ENCODE results near the gene CAPN1. TPM values are rescaled to one million over a fixed set of nuclear protein-coding genes. Genes with fewer than 3 reads are reported as not detected.

The CAPN1 gene
- 100 to 1,000 TPM; 137 to 174 TPM for total RNA-seq

GRCh38 chr11:65181569-65182257, at the start of gene CAPN1:
Gene CAPN1, plus strand, starts transcription at chr11:65181928. Its CDS starts 774 bp downstream, at chr11:65182702.
- peak within 1 kb of the TSS; percentile 83 for H3K4me3 Mint-ChIP-seq
- peak within 1 kb of the TSS; percentile 82 for H3K27ac Mint-ChIP-seq
- no peaks in the 10 kb centered on the region for H3K27me3 Mint-ChIP-seq
- DNase-seq (peak; percentile 85), ATAC-seq (peak; percentile 80)
- peaks cover 19% of the 10 kb centered on the region for H3K4me1 Mint-ChIP-seq
- no peaks in the 10 kb centered on the region for H3K9me3 Mint-ChIP-seq (ENCODE audit: low read depth)
- CTCF ChIA-PET: interaction anchor here (0.6 to 5.6 kb wide), 25 partner anchors 10 to 645 kb away, joined by 3 to 36 read pairs (median 4); partner anchors contain the start of genes ARL2, CDC42EP2, FAU and MRPL49
- H3K36me3 Mint-ChIP-seq: peaks cover 5% of the 10 kb centered on the region

GRCh38 chr11:65132238-65132987, 49.3 kb upstream of the CAPN1 start:
- ATAC-seq (no peak), DNase-seq (no peak)
- peaks cover 5% of the 10 kb centered on the region for H3K36me3 Mint-ChIP-seq
- H3K4me3 Mint-ChIP-seq: peak overlapping the region; percentile 96
- CTCF ChIA-PET: interaction anchor here (1.0 to 4.3 kb wide), 4 partner anchors 15 to 21 kb away, joined by 6 to 31 read pairs (median 18); partner anchors contain the start of genes TM7SF2 and ZNHIT2
- H3K27me3 Mint-ChIP-seq: no peaks in the 10 kb centered on the region
- H3K27ac Mint-ChIP-seq: peak overlapping the region; percentile 100
- H3K9me3 Mint-ChIP-seq (ENCODE audit: low read depth): no peaks in the 10 kb centered on the region
- peaks cover 34% of the 10 kb centered on the region for H3K4me1 Mint-ChIP-seq

GRCh38 chr11:65132988-65133700, 48.6 kb upstream of the CAPN1 start:
- DNase-seq (peak; percentile 75), ATAC-seq (no peak)
- CTCF ChIA-PET: interaction anchor here (0.7 to 4.3 kb wide), 5 partner anchors 8 to 22 kb away, joined by 3 to 31 read pairs (median 4); partner anchors contain the start of genes FAU, MRPL49, TM7SF2 and ZNHIT2
- peak overlapping the region; percentile 100 for H3K27ac Mint-ChIP-seq
- peaks cover 34% of the 10 kb centered on the region for H3K4me1 Mint-ChIP-seq
- H3K36me3 Mint-ChIP-seq: peaks cover 5% of the 10 kb centered on the region
- no peaks in the 10 kb centered on the region for H3K27me3 Mint-ChIP-seq
- H3K9me3 Mint-ChIP-seq (ENCODE audit: low read depth): no peaks in the 10 kb centered on the region
- H3K4me3 Mint-ChIP-seq: peak overlapping the region; percentile 96

- no peaks in the 10 kb centered on the region for H3K9me3 Mint-ChIP-seq (ENCODE audit: low read depth)
- H3K27me3 Mint-ChIP-seq: no peaks in the 10 kb centered on the region
- CTCF ChIA-PET: interaction anchor here (0.7 to 4.3 kb wide), 5 partner anchors 9 to 22 kb away, joined by 3 to 31 read pairs (median 4); partner anchors contain the start of genes FAU, MRPL49, TM7SF2 and ZNHIT2
- peaks cover 34% of the 10 kb centered on the region for H3K4me1 Mint-ChIP-seq
- peak overlapping the region; percentile 96 for H3K4me3 Mint-ChIP-seq
- peak overlapping the region; percentile 100 for H3K27ac Mint-ChIP-seq
- ATAC-seq (no peak), DNase-seq (no peak)
- H3K36me3 Mint-ChIP-seq: peaks cover 5% of the 10 kb centered on the region
Measured at GRCh38 chr11:65133724-65134123, 48.0 kb upstream of the CAPN1 start.

GRCh38 chr11:65134240-65134951, 47.3 kb upstream of the CAPN1 start, which contains the start of gene SYVN1:
Gene SYVN1, minus strand, starts transcription at chr11:65134519. Its CDS starts 918 bp downstream, at chr11:65133601.
- H3K27ac Mint-ChIP-seq: peak within 1 kb of the TSS; percentile 100
- peak within 1 kb of the TSS; percentile 96 for H3K4me3 Mint-ChIP-seq
- H3K4me1 Mint-ChIP-seq: peaks cover 34% of the 10 kb centered on the region
- peaks cover 5% of the 10 kb centered on the region for H3K36me3 Mint-ChIP-seq
- DNase-seq: peak; percentile 93
- no peaks in the 10 kb centered on the region for H3K27me3 Mint-ChIP-seq
- no peaks in the 10 kb centered on the region for H3K9me3 Mint-ChIP-seq (ENCODE audit: low read depth)
- peak; percentile 82 for ATAC-seq
- CTCF ChIA-PET: interaction anchor here (0.6 to 4.3 kb wide), 20 partner anchors 9 to 390 kb away, joined by 3 to 31 read pairs (median 4); partner anchors contain the start of genes ARL2, CAPN1, CDC42EP2 and CDCA5

GRCh38 chr11:65134952-65135632, 46.6 kb upstream of the CAPN1 start:
- Mint-ChIP-seq H3K36me3 (peaks cover 5% of the 10 kb centered on the region), H3K9me3 (ENCODE audit: low read depth) (no peaks in the 10 kb centered on the region), H3K4me1 (peaks cover 34% of the 10 kb centered on the region), H3K27me3 (peaks cover 3% of the 10 kb centered on the region), H3K27ac (peak overlapping the region; percentile 100), H3K4me3 (peak overlapping the region; percentile 96)
- CTCF ChIA-PET: interaction anchor here (0.6 to 4.3 kb wide), 24 partner anchors 9 to 391 kb away, joined by 3 to 31 read pairs (median 4); partner anchors contain the start of genes ARL2, CAPN1, CDC42EP2 and CDCA5
- ATAC-seq (peak; percentile 91), DNase-seq (peak; percentile 93)

GRCh38 chr11:65135633-65136145, 46.0 kb upstream of the CAPN1 start:
- ATAC-seq (no peak), DNase-seq (no peak)
- CTCF ChIA-PET: interaction anchor here (0.6 to 4.3 kb wide), 22 partner anchors 12 to 391 kb away, joined by 3 to 31 read pairs (median 4); partner anchors contain the start of genes ARL2, CAPN1, CDC42EP2 and CDCA5
- H3K36me3 Mint-ChIP-seq: peaks cover 5% of the 10 kb centered on the region
- peak overlapping the region; percentile 100 for H3K27ac Mint-ChIP-seq
- H3K27me3 Mint-ChIP-seq: peaks cover 7% of the 10 kb centered on the region
- peaks cover 34% of the 10 kb centered on the region for H3K4me1 Mint-ChIP-seq
- no peaks in the 10 kb centered on the region for H3K9me3 Mint-ChIP-seq (ENCODE audit: low read depth)
- H3K4me3 Mint-ChIP-seq: peak overlapping the region; percentile 96

- no peaks in the 10 kb centered on the region for H3K9me3 Mint-ChIP-seq (ENCODE audit: low read depth)
- H3K36me3 Mint-ChIP-seq: no peaks in the 10 kb centered on the region
- H3K4me3 Mint-ChIP-seq: peak overlapping the region; percentile 59
- DNase-seq (no peak), ATAC-seq (no peak)
- peaks cover 10% of the 10 kb centered on the region for H3K27me3 Mint-ChIP-seq
- peaks cover 34% of the 10 kb centered on the region for H3K4me1 Mint-ChIP-seq
- CTCF ChIA-PET: interaction anchor here (0.6 to 4.3 kb wide), 7 partner anchors 11 to 125 kb away, joined by 3 to 31 read pairs (median 5); partner anchors contain the start of genes ARL2 and TM7SF2
- peak overlapping the region; percentile 66 for H3K27ac Mint-ChIP-seq
Measured at GRCh38 chr11:65136515-65137096, 45.1 kb upstream of the CAPN1 start.

- Mint-ChIP-seq H3K27me3 (peaks cover 25% of the 10 kb centered on the region), H3K4me3 (no peak overlapping the region), H3K27ac (no peak overlapping the region), H3K9me3 (ENCODE audit: low read depth) (no peaks in the 10 kb centered on the region), H3K4me1 (no peaks in the 10 kb centered on the region), H3K36me3 (no peaks in the 10 kb centered on the region)
- CTCF ChIA-PET: no interaction called here
- DNase-seq (no peak), ATAC-seq (no peak)
Measured at GRCh38 chr11:65141896-65142494, 39.7 kb upstream of the CAPN1 start.

GRCh38 chr11:65147352-65148075, 34.2 kb upstream of the CAPN1 start:
- H3K36me3 Mint-ChIP-seq: no peaks in the 10 kb centered on the region
- CTCF ChIA-PET: interaction anchor here (0.6 to 1.4 kb wide), 7 partner anchors 8 to 479 kb away, joined by 3 to 7 read pairs (median 3); partner anchors contain the start of gene CDC42BPG
- DNase-seq: no peak
- no peaks in the 10 kb centered on the region for H3K9me3 Mint-ChIP-seq (ENCODE audit: low read depth)
- H3K27ac Mint-ChIP-seq: no peak overlapping the region
- no peak overlapping the region for H3K4me3 Mint-ChIP-seq
- H3K4me1 Mint-ChIP-seq: peaks cover 17% of the 10 kb centered on the region
- peaks cover 10% of the 10 kb centered on the region for H3K27me3 Mint-ChIP-seq
- no peak for ATAC-seq
